NCI-H1092 treated with DMSO at 0.1 percent for 48 hours (cell line): ENCODE measurements around the gene HFE.
"Not testable (repeated sequence)": the region's sequence is repeated elsewhere in the genome, so short reads cannot be mapped to it uniquely, and the experiment has no call there.

Experiments
- DNase-seq: peaks from one replicate; lab custom pipeline; 2025; lab: John Stamatoyannopoulos, UW

HFE gene

GRCh38 chr6:26087284-26088115 lies at the start of gene HFE:
Gene HFE (plus strand): TSS chr6:26087429. CDS start chr6:26087441, 12 bp downstream.
- no peak for DNase-seq

- DNase-seq: no peak
These were observed 45.3 kb upstream of the HFE start for GRCh38 chr6:26041946-26042345.

- DNase-seq: no peak
These were observed 43.7 kb upstream of the HFE start for GRCh38 chr6:26043384-26044139.

GRCh38 chr6:26044140-26045064 lies 42.8 kb upstream of the HFE start:
- DNase-seq: no peak

- no peak for DNase-seq
These were observed 41.9 kb upstream of the HFE start for GRCh38 chr6:26045065-26045927.

- DNase-seq: no peak
These were observed 41.3 kb upstream of the HFE start for GRCh38 chr6:26045928-26046368.

- DNase-seq: not testable (repeated sequence)
These were observed 39.9 kb upstream of the HFE start for GRCh38 chr6:26047329-26047728.

GRCh38 chr6:26048590-26048989 lies 38.6 kb upstream of the HFE start:
- no peak for DNase-seq

GRCh38 chr6:26051665-26052310 lies 35.4 kb upstream of the HFE start:
- no peak for DNase-seq

- DNase-seq: not testable (repeated sequence)
These were observed 34.4 kb upstream of the HFE start for GRCh38 chr6:26052762-26053250.

GRCh38 chr6:26053992-26054780 lies 33.0 kb upstream of the HFE start:
- DNase-seq: peak; percentile 16

- peak; percentile 76 for DNase-seq
These were observed 32.2 kb upstream of the HFE start for GRCh38 chr6:26054781-26055718.

- peak; percentile 77 for DNase-seq
These were observed 31.3 kb upstream of the HFE start for GRCh38 chr6:26055719-26056582.

GRCh38 chr6:26056583-26057350 lies 30.5 kb upstream of the HFE start:
- DNase-seq: peak; percentile 55

- no peak for DNase-seq
These were observed 29.3 kb upstream of the HFE start for GRCh38 chr6:26057899-26058298.

GRCh38 chr6:26058477-26059033 lies 28.7 kb upstream of the HFE start:
- not testable (repeated sequence) for DNase-seq
